Activated CD4-positive, alpha-beta T cell treated with anti-CD3 and anti-CD28 coated beads, Interleukin-10, Interleukin-2, amounts not matched to agents 100 ng/mL and 50 ng/mL, durations not matched to agents 16 hours and 8 hours (primary cell): ENCODE data around the gene PNKP.

Experiments
- DNase-seq: peaks from one replicate; pipeline ENCODE4 v3.0.0-alpha.2; 2020

PNKP gene

GRCh38 chr19:49814010-49814409 lies 53.4 kb downstream of the PNKP start:
- DNase-seq, result no peak

DNA sequence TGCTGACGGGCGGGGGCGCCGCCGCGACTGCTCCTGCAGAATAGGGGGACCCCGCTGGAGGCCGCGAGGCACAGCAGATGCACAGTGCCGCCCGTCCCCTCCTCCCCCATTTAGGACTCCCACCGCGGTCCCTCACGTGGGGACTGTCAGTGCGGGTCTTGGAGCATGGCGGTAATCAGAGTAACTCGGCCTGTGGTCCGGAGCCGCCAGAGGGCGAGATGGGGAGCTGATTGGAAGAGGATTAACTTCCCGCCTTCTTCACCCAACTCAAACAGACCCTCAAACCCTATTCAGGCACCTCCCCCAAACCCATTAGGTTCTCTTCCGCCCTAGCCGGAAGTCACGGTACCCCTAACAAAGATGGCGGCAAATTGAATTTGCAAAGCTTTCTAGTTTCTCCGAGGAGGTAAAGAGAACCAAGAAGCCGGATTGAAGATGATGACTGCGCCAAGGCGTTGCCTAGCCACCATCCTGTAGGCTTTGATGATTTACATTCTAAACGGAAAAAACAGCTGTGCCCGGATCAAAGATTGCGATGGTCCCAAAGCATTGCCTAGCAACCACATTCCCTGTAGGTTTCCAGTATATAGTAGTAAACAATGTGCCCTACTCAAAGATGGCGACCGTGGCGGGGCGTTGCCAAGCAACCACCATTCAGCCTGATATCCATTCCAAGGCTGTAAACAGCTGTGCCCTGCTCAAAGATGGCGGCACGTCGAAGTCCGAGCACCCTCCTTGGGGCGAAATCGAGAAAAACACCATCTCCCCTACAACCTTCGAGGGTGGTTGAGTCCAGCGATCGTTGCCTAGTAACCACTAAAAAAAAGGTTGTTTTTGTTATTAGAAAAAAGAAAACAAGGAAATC lies 54.1 kb downstream of the PNKP start, which contains the start of gene FUZ:
Gene FUZ (minus strand): TSS at position 296 of the 865 bp plus-strand sequence. CDS start 186 bp downstream, at position 110.
- DNase-seq, result peak; percentile 97

DNA sequence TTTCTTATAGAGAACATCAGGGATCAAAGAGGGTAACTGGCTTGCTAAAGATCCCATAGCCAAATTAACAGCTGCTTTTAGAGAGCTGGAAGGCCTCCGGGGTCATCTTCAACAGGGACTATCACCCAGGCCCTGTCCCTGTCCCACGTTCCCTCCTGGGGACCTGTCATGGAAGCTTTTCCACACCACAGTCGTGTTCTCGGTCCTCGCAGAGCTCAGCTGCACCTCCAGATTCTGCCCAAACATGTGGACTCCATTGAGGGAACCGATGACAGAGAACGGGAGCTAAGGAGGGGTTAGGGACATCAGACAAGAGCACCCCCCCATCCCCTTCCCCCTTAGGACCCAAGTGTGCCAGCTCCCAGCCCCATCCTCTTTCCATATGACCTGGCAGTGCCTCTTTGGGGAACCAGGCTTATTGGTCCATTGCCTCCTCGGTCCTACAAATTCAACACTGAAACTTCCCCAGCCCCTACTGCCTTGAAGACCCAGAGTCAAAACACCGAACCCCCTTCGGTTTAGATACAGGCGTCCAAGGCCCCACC lies 54.9 kb downstream of the PNKP start:
- no peak for DNase-seq

DNA sequence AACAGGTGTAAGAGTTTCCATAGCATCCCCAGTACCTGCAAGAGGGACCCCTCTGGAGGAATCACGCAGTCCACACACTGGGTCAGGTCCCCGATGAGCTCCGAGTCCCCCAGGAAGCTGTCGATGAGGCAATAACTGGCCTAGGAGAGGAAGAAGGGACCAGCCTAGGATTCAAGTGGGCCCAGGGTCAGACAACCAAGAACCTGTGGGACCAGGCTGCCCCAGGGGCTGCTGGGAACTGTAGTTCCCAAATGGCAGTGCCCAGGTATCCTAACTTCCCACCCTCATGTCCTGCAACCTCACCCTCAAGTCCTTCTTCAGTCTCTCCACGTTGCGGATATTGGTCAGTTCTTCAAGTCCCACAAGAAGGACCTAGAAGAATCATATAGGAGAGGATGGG lies 56.0 kb downstream of the PNKP start:
- DNase-seq, result no peak
